Stimulated activated naive CD8-positive, alpha-beta T cell treated with anti-CD3 and anti-CD28 coated beads, Interleukin-15, Interleukin-2, amounts not matched to agents 100 U/mL and 50 U/mL, for 24 hours (primary cell): ENCODE measurements around the gene DAPK1.

ENCODE experiments used
- ATAC-seq: fragments of 150-1000 bp; cut with Tn5 transposase; one replicate; pipeline ENCODE4 v1.10.0; 2021
- DNase-seq: peaks from one replicate; pipeline ENCODE4 v3.0.0; 2021

The DAPK1 gene

GRCh38 chr9:87517732-87518131 is 20.1 kb downstream of the DAPK1 start:
- ATAC-seq (no peak), DNase-seq (no peak)

- DNase-seq (no peak), ATAC-seq (peak; percentile 19)
Observed at GRCh38 chr9:87518702-87519335, 21.2 kb downstream of the DAPK1 start.

GRCh38 chr9:87519461-87519860 is 21.8 kb downstream of the DAPK1 start:
- ATAC-seq (no peak), DNase-seq (no peak)

- DNase-seq, result no peak
- ATAC-seq, result no peak
Observed at GRCh38 chr9:87520172-87520683, 22.6 kb downstream of the DAPK1 start.

- no peak for DNase-seq
- no peak for ATAC-seq
Observed at GRCh38 chr9:87521834-87522233, 24.2 kb downstream of the DAPK1 start.

GRCh38 chr9:87524061-87524460 is 26.4 kb downstream of the DAPK1 start:
- ATAC-seq, result no peak

GRCh38 chr9:87525546-87526303 is 28.1 kb downstream of the DAPK1 start:
- no peak for ATAC-seq

More at GRCh38 chr9:87524061-87524460, 26.4 kb downstream of the DAPK1 start:
- DNase-seq, result no peak

GRCh38 chr9:87527211-87527916 is 29.7 kb downstream of the DAPK1 start:
- no peak for ATAC-seq
- DNase-seq, result no peak

More at GRCh38 chr9:87525546-87526303, 28.1 kb downstream of the DAPK1 start:
- no peak for DNase-seq

- no peak for DNase-seq
Observed at GRCh38 chr9:87528969-87529368, 31.3 kb downstream of the DAPK1 start.

GRCh38 chr9:87529671-87530070 is 32.0 kb downstream of the DAPK1 start:
- ATAC-seq, result no peak

More at GRCh38 chr9:87528969-87529368, 31.3 kb downstream of the DAPK1 start:
- no peak for ATAC-seq

GRCh38 chr9:87530716-87531115 is 33.0 kb downstream of the DAPK1 start:
- DNase-seq, result no peak

More at GRCh38 chr9:87529671-87530070, 32.0 kb downstream of the DAPK1 start:
- DNase-seq, result no peak

GRCh38 chr9:87531370-87532295 is 34.0 kb downstream of the DAPK1 start:
- DNase-seq, result no peak
- ATAC-seq, result no peak

More at GRCh38 chr9:87530716-87531115, 33.0 kb downstream of the DAPK1 start:
- ATAC-seq, result no peak

GRCh38 chr9:87533271-87533670 is 35.6 kb downstream of the DAPK1 start:
- ATAC-seq (no peak), DNase-seq (no peak)

GRCh38 chr9:87534036-87534435 is 36.4 kb downstream of the DAPK1 start:
- no peak for DNase-seq

GRCh38 chr9:87534957-87535356 is 37.3 kb downstream of the DAPK1 start:
- ATAC-seq, result no peak

More at GRCh38 chr9:87534036-87534435, 36.4 kb downstream of the DAPK1 start:
- ATAC-seq, result no peak

GRCh38 chr9:87535817-87536539 is 38.3 kb downstream of the DAPK1 start:
- ATAC-seq (peak; percentile 86), DNase-seq (no peak)

More at GRCh38 chr9:87534957-87535356, 37.3 kb downstream of the DAPK1 start:
- DNase-seq, result no peak

- no peak for ATAC-seq
- DNase-seq, result no peak
Observed at GRCh38 chr9:87537625-87538024, 40.0 kb downstream of the DAPK1 start.

- ATAC-seq, result no peak
Observed at GRCh38 chr9:87540444-87541105, 42.9 kb downstream of the DAPK1 start.

GRCh38 chr9:87541663-87542062 is 44.0 kb downstream of the DAPK1 start:
- ATAC-seq (no peak), DNase-seq (no peak)

More at GRCh38 chr9:87540444-87541105, 42.9 kb downstream of the DAPK1 start:
- DNase-seq, result no peak

- no peak for ATAC-seq
- no peak for DNase-seq
Observed at GRCh38 chr9:87542141-87542540, 44.5 kb downstream of the DAPK1 start.
